Panc1 (cell line): ENCODE data around the gene TSPAN5. TPM values are rescaled to one million over a fixed set of nuclear protein-coding genes. Genes with fewer than 3 reads are reported as not detected.

Experiments used
- ATAC-seq: fragments of 200-7000 bp; cut with Tn5 transposase; 2 replicates; pipeline ENCODE4 v1.9.1; 2020; ENCODE audit warnings: mild to moderate bottlenecking, moderate library complexity
- BruUV-seq: library from RNA; stranded (reverse); fragments of 400-500 nt; replicated peaks from 2 replicates; lab custom pipeline; 2021; lab: Mats Ljungman, UMichigan
- CTCF ChIA-PET: fragments of 300-600 bp; sonication (Branson Sonifier 250); formaldehyde crosslinking; loops from one replicate; lab custom pipeline; 2022; ENCODE audit warnings: antibody characterized with exemption; lab: Charles Lee
- POLR2A ChIA-PET: fragments of 300-600 bp; sonication (Branson Sonifier 250); formaldehyde crosslinking; loops from one replicate; lab custom pipeline; 2022; ENCODE audit warnings: antibody characterized with exemption; lab: Charles Lee
- DNase-seq: peaks from one replicate; pipeline ENCODE4 v3.0.0-alpha.2; 2010; ENCODE audit warnings: low read depth, low spot score
- H3K27ac ChIP-seq: 2 replicates; pipeline ENCODE4 v1.5.1; 2011; ENCODE audit warnings: mild to moderate bottlenecking, low read length, inconsistent platforms
- H3K27me3 ChIP-seq: fragments of 200-500 bp; sonication (Bioruptor generic); 2 replicates; pipeline ENCODE4 v1.6.0; 2014; ENCODE audit warnings: low read length, inconsistent platforms; ENCODE audit not compliant: control insufficient read depth, insufficient read depth
- H3K36me3 ChIP-seq: fragments of 200-500 bp; sonication (Bioruptor generic); 2 replicates; pipeline ENCODE4 v1.5.1; 2014; ENCODE audit warnings: inconsistent platforms, mild to moderate bottlenecking, low read length, moderate library complexity; ENCODE audit not compliant: control insufficient read depth, insufficient read depth
- H3K4me1 ChIP-seq: 2 replicates; pipeline ENCODE4 v1.5.1; 2011; ENCODE audit warnings: inconsistent platforms, mild to moderate bottlenecking, low read length, moderate library complexity; ENCODE audit not compliant: control insufficient read depth, insufficient read depth
- H3K4me3 ChIP-seq, 2 experiments: 2 replicates each; pipeline ENCODE4 v1.5.1; 2011 to 2012; ENCODE audit warnings: low read depth in 2 of 2, low read length in 2 of 2, mild to moderate bottlenecking in 2 of 2, inconsistent platforms in 1 of 2, moderate library complexity in 1 of 2
- H3K9me3 ChIP-seq: fragments of 200-500 bp; sonication (Bioruptor generic); 2 replicates; pipeline ENCODE4 v1.5.1; 2014; ENCODE audit warnings: low read depth, mild to moderate bottlenecking, inconsistent platforms, low read length, moderate library complexity; ENCODE audit not compliant: control insufficient read depth, insufficient read depth
- CTCF ChIP-seq: fragments of 450-650 bp; IDR thresholded peaks from 2 replicates; pipeline ENCODE4 v1.5.1; 2017; ENCODE audit warnings: mild to moderate bottlenecking
- POLR2AphosphoS5 ChIP-seq: IDR thresholded peaks from 2 replicates; pipeline ENCODE4 v1.6.1; 2012; ENCODE audit warnings: mild to moderate bottlenecking, low read depth, low read length, moderate library complexity
- REST ChIP-seq, 2 experiments: IDR thresholded peaks; 2 replicates each; pipeline ENCODE4 v1.6.1; 2011 to 2012; ENCODE audit warnings: low read depth in 2 of 2, control low read depth in 1 of 2, low read length in 1 of 2, mild to moderate bottlenecking in 1 of 2, moderate library complexity in 1 of 2; ENCODE audit not compliant: insufficient read depth in 1 of 2
- SIN3A ChIP-seq: IDR thresholded peaks from 2 replicates; pipeline ENCODE4 v1.6.1; 2012; ENCODE audit warnings: low read depth, mild to moderate bottlenecking, low read length, moderate library complexity, borderline replicate concordance; ENCODE audit not compliant: insufficient read depth
- TCF7L2 ChIP-seq: IDR thresholded peaks from 2 replicates; pipeline ENCODE4 v1.6.1; 2011; ENCODE audit warnings: mild to moderate bottlenecking, low read depth, low read length, inconsistent platforms
- in situ Hi-C: cut with HindIII; loops from 2 replicates; pipeline ENCODE4 v1.10.0; 2016; ENCODE audit warnings: low sequenced_read_pairs, low pct_unique_long_range_greater_than_20kb
- intact Hi-C: fragments of 100-400 bp; cut with micrococcal nuclease; formaldehyde crosslinking; loops from one replicate; pipeline ENCODE4 v1.10.0; 2022; ENCODE audit not compliant: unreplicated experiment
- total RNA-seq: library from RNA; stranded (reverse); gene quantifications from one replicate; pipeline ENCODE4 v1.2.1, GENCODE V29; 2021; ENCODE audit not compliant: unreplicated experiment

The TSPAN5 gene
- total RNA-seq, 1 experiment from 2014 or later, result 61.9 TPM

- CTCF ChIA-PET, result no interaction called here
- no TSS peak for BruUV-seq
Measured at GRCh38 chr4:98625399-98625798, 33.0 kb downstream of the TSPAN5 start.

GRCh38 chr4:98624642-98625041 lies 33.8 kb downstream of the TSPAN5 start:
- in situ Hi-C loops, result no loop called here
- TF ChIP-seq REST (IDR thresholded peaks at IDR 0.05; ENCODE audit: insufficient read depth in 1 of 2, low read depth in 2 of 2, low read length in 1 of 2) (no peak), POLR2AphosphoS5 (no peak), SIN3A (no peak), CTCF (no peak), TCF7L2 (no peak)
- BruUV-seq, result no TSS peak
- CTCF ChIA-PET, result no interaction called here
- ATAC-seq, result no peak
- Histone ChIP-seq H3K4me3 (no peak overlapping the region), H3K4me1 (peaks cover 64% of the 10 kb centered on the region), H3K27ac (no peak overlapping the region), H3K27me3 (no peaks in the 10 kb centered on the region), H3K9me3 (no peaks in the 10 kb centered on the region), H3K36me3 (no peaks in the 10 kb centered on the region)
- intact Hi-C loops, result loop anchor here (5.0 kb wide), 1 partner anchor 472 kb away; no protein-coding TSS in a partner anchor
- DNase-seq, result no peak
- POLR2A ChIA-PET, result no interaction called here

More at GRCh38 chr4:98625399-98625798, 33.0 kb downstream of the TSPAN5 start:
- DNase-seq (no peak), ATAC-seq (no peak)
- POLR2A ChIA-PET, result no interaction called here
- intact Hi-C loops (no loop called here), in situ Hi-C loops (no loop called here)
- Histone ChIP-seq H3K27me3 (no peaks in the 10 kb centered on the region), H3K36me3 (no peaks in the 10 kb centered on the region), H3K4me3 (no peak overlapping the region), H3K4me1 (peaks cover 66% of the 10 kb centered on the region), H3K9me3 (no peaks in the 10 kb centered on the region), H3K27ac (peak overlapping the region; percentile 66; the same call in 1 of the 2 replicates)
- TF ChIP-seq TCF7L2 (no peak), SIN3A (no peak), CTCF (no peak), POLR2AphosphoS5 (no peak), REST (IDR thresholded peaks at IDR 0.05; ENCODE audit: insufficient read depth in 1 of 2, low read depth in 2 of 2, low read length in 1 of 2) (no peak)
